GM21423 (cell line): ENCODE results near the gene RNF213.

Experiments
- ATAC-seq: cut with Tn5 transposase; IDR thresholded peaks from one replicate; pipeline ENCODE4 v1.9.1; 2021; ENCODE audit warnings: mild to moderate bottlenecking, moderate library complexity; ENCODE audit not compliant: unreplicated experiment

The RNF213 gene

DNA sequence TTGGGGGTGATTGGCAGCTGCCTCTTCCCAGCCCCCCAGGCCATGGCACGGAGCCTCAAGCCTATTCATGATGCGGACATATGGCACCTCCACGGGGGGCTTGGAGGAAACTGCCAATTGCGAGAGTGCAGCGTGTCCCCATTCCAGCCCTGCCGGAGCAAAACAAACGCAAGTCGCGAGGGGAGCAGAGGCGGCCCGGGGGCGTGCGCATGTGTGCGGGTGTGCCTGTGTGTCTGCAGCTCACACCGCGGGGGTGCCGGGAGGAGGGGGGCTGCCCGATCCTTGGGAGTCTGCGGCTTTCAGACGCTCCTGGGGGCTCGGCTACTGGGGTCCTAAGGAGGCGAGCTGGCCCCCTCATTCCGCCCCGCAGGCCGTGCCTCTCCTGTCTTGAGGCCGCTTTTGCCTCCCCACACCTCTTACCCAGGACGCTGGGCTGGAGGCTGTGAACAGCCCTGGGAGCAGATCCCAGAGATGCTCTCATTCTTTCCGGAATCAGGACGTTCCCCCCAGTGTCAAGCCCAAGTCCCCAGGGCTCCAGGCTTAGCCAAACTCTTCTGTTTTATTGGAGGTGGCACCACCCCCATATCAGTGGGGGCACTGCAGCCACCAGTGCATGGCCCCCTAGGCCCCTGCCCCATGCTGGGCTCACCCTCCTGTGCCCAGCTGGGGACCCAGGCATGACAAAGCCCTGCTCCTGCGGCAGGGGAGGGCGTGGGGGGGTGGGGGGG is 183.4 kb downstream of the RNF213 start:
- ATAC-seq = no peak

DNA sequence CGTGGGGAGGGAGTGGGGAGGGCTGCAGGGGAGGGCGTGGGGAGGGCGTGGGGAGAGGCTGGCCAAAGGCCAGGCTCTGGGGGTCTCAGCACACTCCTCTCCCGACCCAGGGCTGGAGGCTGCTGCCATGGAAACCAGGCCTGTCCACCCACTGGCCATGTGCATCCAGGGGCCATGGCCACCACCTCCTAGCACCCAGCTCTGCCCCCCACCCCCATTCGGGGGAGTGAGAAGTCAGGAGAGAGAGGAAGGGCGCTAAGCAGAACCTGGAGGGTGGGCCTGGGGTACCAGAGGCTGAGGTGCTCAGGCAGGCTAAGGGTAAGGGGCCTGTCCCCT is 184.0 kb downstream of the RNF213 start:
- no peak for ATAC-seq

DNA sequence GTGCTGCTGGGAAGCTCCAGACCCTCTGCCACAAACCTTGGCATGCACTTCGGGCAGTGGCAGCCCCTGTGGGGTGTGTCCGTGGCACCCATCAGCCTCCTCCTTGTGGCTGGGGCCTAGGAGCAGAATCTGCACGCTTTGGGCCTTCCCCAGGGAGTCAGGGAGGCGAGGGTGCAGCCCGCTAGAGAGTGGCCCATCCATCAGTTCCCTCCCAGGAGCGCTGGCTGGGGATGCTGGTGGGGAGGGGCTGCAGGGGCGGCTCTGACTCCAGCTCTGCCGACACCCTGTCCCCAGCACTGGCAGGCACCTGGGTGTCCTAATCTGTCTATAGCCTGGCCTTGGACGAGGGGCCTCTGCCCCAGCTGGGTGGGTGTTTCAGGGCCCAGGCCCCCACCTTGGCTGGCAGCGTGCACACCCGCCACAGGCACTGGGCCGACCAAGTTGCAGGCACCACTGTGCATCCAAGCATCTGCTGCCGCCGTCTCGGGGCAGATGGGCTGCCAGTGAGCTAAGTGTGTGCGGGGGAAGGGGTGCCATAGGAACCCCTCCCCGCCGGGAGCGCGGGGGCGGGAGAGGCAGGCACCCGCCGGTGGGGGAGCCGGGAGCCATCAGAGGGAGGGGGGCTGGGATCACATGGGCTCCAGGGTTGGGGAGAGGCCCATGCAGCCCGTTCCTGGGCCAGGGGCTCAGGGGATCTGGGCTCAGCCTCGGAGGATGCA is 184.5 kb downstream of the RNF213 start:
- ATAC-seq = no peak

DNA sequence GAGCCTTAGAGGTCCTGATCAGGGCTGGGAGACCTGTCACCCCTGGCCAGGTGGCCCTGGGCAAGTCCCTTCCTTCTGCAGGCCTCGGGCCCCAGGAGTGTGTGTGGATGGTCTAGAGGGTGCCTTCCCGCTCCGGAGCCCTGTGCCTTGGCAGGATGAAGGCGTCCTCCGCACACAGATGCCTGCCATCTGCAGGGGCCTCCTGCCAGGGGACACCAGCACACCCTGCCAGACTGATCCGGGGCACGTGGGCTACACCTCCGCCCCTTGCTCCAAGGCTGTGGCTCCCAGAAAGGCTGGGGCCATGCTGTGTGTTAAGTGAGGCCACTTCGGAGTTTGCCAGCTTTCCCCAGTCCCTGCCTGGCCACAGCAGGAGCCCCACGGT is 185.1 kb downstream of the RNF213 start:
- ATAC-seq = no peak

DNA sequence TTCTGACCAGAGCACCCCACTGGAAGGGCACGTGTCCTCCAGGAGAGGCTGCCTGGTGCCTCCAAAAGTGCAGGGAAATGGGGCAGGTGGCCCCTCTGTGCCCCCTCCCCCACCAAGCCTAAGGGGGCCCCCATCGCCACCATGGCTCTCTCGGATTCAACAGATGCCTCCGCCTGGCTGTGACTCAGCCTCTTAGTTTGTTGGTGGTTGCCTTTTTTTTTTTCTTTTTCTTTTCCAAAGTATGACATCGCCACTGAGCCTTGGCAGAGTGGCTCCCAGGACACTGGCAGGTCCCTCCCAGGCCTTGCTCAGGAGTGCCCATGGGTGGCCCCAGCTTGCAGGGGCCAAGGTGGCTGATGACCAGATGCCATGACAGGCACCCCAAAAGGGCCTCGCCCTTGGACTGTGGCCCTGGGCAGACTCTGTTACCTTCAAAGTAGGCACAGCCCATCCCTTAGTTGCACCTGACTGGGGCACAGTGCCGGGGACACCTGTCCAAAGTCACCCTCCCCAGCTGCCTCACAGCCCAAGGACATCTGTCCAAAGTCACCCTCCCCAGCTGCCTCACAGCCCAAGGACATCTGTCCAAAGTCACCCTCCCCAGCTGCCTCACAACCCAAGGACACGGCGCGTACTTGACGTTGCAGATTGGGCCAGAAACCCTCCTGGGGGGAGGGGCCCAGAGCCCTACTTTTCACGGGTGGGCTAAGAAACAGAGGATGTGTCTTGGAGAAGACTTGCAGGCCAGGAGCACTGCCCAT is 186.2 kb downstream of the RNF213 start:
- no peak for ATAC-seq

DNA sequence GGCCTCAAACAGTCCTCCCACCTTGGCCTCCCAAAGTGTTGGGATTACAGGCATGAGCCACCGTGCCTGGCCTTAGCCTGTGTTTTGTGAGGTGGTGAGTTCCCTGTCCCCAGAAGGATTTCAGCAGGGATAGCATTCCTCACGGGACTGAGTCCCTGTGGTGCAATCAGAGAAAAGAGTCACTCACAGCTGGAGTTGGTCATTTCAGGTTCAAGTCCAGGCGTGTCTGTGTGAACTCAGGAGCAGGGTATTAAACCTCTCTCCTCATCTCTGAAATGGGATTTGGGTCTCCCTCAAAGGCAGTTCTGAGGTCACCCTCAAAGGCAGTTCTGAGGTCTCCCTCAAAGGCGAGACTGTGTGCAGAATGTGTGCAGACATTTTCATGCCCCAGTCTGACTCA is 187.1 kb downstream of the RNF213 start:
- no peak for ATAC-seq
